IPS-15b (cell line): Measurements from ENCODE around the gene NUB1.
A peak's percentile ranks its signal among the peaks of the same experiment; 100 is the strongest.

Source experiments
- H3K27me3 ChIP-seq: one replicate; pipeline ENCODE4 v1.6.1; 2013; ENCODE audit warnings: low read length; ENCODE audit not compliant: control insufficient read depth, insufficient read depth
- H3K36me3 ChIP-seq: one replicate; pipeline ENCODE4 v1.6.1; 2013; ENCODE audit warnings: low read length; ENCODE audit not compliant: control insufficient read depth, insufficient read depth
- H3K4me1 ChIP-seq: one replicate; pipeline ENCODE4 v1.6.1; 2013; ENCODE audit warnings: mild to moderate bottlenecking, low read length; ENCODE audit not compliant: control insufficient read depth, insufficient read depth
- H3K4me3 ChIP-seq: one replicate; pipeline ENCODE4 v1.5.1; 2013; ENCODE audit warnings: low read depth, low read length
- H3K9ac ChIP-seq: one replicate; pipeline ENCODE4 v1.6.1; 2013; ENCODE audit warnings: low read depth, mild to moderate bottlenecking, low read length
- H3K9me3 ChIP-seq: one replicate; pipeline ENCODE4 v1.6.1; 2013; ENCODE audit warnings: mild to moderate bottlenecking, low read length; ENCODE audit not compliant: control insufficient read depth, insufficient read depth

The NUB1 gene

DNA sequence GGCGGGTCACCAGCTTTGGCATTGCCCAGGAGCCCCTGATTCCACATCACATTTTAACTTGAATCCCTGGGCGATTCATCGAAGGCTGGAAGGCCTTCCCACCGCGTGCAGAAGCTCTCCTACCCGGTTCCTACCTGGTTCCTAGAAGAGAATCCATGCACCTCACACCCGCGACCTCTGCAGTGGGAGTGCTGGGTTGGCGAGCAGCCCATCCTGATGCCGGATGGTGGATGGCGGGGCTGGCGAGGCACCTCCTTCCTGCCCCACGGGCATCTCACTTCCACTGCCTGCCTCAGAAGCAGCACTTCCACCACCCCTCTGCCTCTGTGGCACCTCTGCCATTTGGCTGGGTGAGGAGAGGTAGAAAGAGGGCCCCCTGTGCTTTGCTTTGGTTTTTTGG lies 32.0 kb downstream of the NUB1 start:
- Histone ChIP-seq H3K27me3 (no peaks in the 10 kb centered on the region), H3K9me3 (no peaks in the 10 kb centered on the region), H3K4me3 (no peak overlapping the region), H3K36me3 (peaks cover 12% of the 10 kb centered on the region), H3K4me1 (no peaks in the 10 kb centered on the region), H3K9ac (no peak overlapping the region)

DNA sequence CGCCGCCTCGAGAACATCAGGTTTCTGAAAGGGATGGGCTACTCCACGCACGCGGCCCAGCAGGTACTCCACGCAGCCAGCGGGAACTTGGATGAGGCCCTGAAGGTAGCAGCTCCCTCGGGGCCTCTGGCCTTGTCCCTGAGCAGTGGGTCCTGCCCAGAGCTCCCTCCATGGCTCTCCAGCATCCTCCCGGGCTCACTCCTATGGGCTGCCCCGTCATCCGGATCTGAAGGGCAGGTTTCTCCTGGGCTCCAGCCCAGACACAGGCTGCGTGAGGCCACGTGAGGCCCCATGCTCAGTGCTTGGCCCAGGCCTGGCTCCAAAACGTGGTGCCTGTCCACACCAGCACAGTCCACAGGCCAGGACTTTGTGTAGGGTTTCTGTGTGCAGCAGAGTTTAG lies 32.5 kb downstream of the NUB1 start:
- no peaks in the 10 kb centered on the region for H3K4me1 ChIP-seq
- peaks cover 12% of the 10 kb centered on the region for H3K36me3 ChIP-seq
- H3K9me3 ChIP-seq: no peaks in the 10 kb centered on the region
- no peaks in the 10 kb centered on the region for H3K27me3 ChIP-seq
- H3K4me3 ChIP-seq: no peak overlapping the region
- no peak overlapping the region for H3K9ac ChIP-seq

DNA sequence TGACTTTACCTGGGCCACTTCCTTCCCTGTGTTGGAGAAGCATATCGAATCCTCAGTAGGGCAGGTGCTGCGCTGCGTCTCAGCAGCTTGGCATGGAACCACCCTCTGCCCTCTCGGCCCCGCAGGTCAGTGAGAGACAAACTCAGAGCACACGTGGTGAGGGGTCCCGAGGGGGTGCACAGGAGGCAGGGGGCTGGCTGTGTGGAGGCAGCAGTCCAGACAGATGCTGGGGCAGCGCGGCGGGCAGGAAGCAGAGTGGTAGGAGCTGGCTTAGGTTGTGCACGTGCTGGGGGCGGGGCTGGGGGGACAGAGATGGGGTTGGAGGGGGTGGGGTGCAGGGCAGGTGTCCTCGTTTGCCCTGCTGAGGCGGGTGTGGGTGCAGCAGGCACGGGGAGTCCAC lies 33.1 kb downstream of the NUB1 start:
- Histone ChIP-seq H3K9me3 (no peaks in the 10 kb centered on the region), H3K4me3 (no peak overlapping the region), H3K36me3 (peaks cover 12% of the 10 kb centered on the region), H3K4me1 (no peaks in the 10 kb centered on the region), H3K27me3 (no peaks in the 10 kb centered on the region), H3K9ac (no peak overlapping the region)

DNA sequence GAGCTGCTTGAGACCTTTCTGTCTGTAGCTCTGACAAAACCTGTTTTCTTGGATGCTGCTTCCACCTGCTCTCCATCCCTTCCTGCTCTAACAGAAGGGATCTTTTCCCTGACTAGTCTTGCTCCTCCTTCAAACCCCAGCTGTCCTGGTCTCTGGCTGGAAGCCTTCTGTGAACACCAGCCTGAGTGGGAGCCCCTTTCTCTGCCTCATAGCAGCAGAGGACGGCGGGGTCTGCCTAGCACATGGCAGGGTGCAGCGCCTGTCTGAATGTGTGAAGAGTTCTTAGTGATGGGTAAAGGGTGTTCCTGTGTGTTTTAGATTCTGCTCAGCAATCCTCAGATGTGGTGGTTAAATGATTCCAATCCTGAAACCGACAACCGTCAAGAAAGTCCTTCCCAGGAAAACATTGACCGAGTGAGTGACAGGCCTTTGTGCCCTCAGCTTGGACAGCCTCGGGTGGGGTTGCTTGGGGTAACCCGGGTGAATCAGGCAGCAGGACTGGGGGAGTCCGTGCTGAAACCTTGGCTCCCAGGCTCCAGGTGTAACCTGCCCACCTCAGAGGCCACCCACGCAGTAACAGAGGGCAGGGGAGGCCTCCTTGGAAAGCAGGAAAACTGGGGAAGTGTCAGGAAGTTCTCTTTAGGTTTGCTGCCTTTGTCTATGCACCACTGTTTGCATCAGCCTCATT lies 34.1 kb downstream of the NUB1 start:
- Histone ChIP-seq H3K9ac (no peak overlapping the region), H3K9me3 (no peaks in the 10 kb centered on the region), H3K4me3 (no peak overlapping the region), H3K36me3 (peaks cover 12% of the 10 kb centered on the region), H3K4me1 (peaks cover under 1% of the 10 kb centered on the region), H3K27me3 (no peaks in the 10 kb centered on the region)

DNA sequence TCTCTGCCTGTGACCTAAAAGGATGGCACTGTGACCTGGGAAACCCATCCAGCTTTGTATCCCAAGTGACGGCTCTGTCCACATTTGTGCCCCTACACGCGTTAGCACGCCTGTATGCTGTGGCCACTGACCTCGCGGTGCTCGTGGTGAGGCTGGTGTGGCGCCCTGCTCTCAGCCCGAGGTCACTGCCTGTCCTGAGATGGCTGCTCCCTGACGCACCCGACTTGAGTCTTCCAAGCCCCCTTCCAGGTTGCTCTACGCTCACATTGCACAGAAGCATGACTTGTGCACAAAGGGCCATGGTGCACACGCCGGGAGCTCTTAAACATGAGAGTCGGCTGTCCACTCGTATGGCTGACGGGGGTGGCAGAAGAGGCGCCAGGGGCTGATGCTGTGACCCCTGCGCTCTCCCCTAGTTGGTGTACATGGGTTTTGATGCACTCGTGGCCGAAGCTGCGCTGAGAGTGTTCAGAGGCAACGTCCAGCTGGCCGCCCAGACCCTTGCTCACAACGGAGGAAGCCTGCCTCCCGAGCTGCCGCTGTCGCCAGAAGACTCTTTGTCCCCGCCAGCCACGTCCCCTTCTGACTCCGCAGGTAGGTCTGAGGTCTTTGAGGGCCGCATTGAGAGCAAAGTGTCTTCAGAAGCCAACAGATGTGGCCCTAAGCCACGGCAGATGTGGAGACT lies 34.7 kb downstream of the NUB1 start:
- Histone ChIP-seq H3K9ac (no peak overlapping the region), H3K4me1 (peaks cover 5% of the 10 kb centered on the region), H3K4me3 (no peak overlapping the region), H3K36me3 (peaks cover 12% of the 10 kb centered on the region), H3K27me3 (no peaks in the 10 kb centered on the region), H3K9me3 (no peaks in the 10 kb centered on the region)

DNA sequence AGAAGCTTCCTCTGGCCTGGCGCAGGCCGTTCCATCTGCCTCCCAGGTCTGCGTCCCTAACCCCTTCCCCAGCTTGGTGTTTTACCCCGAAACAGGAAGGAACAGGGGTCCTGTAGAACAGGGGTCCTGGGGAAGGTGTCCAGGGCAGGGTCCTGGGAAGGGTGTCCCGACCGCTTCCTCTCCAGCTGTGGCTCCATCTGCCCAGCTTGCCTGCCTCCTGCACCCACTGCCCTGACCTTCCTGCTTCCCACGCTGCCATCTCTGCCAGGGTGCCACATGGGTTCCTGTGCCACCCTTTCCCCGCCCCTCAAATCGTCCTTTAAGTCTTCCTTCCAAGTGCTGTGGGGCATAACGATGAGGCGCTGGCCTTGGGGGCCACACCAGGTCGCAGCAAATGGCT lies 35.8 kb downstream of the NUB1 start:
- no peak overlapping the region for H3K4me3 ChIP-seq
- H3K27me3 ChIP-seq: peaks cover 9% of the 10 kb centered on the region
- H3K9ac ChIP-seq: no peak overlapping the region
- peaks cover 5% of the 10 kb centered on the region for H3K4me1 ChIP-seq
- no peaks in the 10 kb centered on the region for H3K9me3 ChIP-seq
- peaks cover 12% of the 10 kb centered on the region for H3K36me3 ChIP-seq

DNA sequence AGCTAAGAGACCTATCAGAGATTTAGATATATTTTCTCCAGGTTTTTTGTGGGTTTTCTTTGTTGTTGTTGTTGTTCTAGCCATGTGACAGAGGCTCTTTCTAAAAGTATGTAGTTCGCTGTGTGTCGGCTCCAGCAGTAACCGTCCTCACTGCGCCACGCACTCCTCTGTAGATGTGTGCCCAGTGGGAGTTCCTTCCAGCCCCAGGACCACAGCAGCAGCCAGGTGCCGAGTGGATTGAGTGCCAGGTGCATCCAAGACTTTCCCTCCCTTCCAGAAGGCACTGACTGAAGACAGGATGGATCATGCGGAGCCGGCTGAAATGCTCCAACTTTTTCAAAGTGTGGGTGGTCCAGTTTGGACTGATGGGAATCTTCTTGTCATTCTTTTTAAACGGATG lies 36.4 kb downstream of the NUB1 start:
- Histone ChIP-seq H3K36me3 (peaks cover 12% of the 10 kb centered on the region), H3K4me3 (no peak overlapping the region), H3K27me3 (peaks cover 14% of the 10 kb centered on the region), H3K9me3 (no peaks in the 10 kb centered on the region), H3K4me1 (peaks cover 5% of the 10 kb centered on the region), H3K9ac (no peak overlapping the region)

DNA sequence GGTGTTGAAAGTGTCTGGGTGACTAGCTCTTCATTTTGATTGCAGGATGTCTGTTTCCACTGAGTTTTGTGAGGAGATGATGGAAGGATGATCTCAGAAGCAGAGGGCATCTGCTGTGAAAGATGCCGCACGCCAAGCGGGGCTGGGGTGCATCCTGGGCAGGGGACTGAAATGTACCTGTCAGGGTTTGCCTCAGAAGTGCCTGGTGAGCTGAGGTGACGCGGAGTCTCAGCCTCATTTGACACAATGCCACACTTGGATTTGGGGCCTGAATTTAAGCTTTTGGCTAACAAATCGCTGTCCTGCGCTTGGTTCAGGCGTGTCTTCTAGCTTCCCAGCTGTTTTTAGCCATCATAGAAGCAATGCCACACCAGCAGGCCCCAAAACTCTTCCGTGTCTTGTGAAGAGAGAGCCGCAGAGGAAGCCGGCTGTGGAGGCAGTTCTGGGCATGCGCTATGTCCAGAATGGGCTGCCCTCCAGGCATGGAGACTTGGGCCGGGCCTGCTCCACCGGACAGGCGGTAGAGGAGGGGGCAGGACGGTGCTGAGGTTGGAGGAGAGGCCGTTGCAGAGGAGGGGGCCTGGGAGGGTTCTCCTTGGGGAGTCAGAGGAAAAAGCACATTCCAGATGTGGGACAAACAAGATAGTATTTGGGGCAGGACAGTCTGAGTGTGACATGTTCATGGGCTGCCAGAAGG lies 37.0 kb downstream of the NUB1 start:
- no peak overlapping the region for H3K4me3 ChIP-seq
- H3K36me3 ChIP-seq: peaks cover 12% of the 10 kb centered on the region
- H3K4me1 ChIP-seq: peaks cover 5% of the 10 kb centered on the region
- no peak overlapping the region for H3K9ac ChIP-seq
- no peaks in the 10 kb centered on the region for H3K9me3 ChIP-seq
- peaks cover 18% of the 10 kb centered on the region for H3K27me3 ChIP-seq

DNA sequence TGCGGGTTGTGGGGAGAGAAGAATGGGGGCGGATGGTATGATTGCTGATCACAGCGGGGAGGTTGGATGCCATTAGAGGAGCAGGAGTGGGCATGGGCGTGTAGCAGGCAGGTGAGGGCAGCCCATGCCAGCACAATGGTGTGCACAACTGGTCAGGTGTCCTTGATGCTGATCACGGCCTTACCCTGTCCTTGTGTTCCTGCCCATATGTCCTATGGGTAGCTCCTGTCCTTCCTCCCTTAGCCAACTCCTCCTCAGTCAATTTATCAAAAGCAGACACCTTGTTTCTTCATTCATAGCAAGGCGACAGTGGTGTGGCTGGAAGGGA lies 37.5 kb downstream of the NUB1 start:
- peaks cover 5% of the 10 kb centered on the region for H3K4me1 ChIP-seq
- peaks cover 19% of the 10 kb centered on the region for H3K27me3 ChIP-seq
- no peak overlapping the region for H3K9ac ChIP-seq
- no peaks in the 10 kb centered on the region for H3K9me3 ChIP-seq
- peaks cover 12% of the 10 kb centered on the region for H3K36me3 ChIP-seq
- H3K4me3 ChIP-seq: no peak overlapping the region

DNA sequence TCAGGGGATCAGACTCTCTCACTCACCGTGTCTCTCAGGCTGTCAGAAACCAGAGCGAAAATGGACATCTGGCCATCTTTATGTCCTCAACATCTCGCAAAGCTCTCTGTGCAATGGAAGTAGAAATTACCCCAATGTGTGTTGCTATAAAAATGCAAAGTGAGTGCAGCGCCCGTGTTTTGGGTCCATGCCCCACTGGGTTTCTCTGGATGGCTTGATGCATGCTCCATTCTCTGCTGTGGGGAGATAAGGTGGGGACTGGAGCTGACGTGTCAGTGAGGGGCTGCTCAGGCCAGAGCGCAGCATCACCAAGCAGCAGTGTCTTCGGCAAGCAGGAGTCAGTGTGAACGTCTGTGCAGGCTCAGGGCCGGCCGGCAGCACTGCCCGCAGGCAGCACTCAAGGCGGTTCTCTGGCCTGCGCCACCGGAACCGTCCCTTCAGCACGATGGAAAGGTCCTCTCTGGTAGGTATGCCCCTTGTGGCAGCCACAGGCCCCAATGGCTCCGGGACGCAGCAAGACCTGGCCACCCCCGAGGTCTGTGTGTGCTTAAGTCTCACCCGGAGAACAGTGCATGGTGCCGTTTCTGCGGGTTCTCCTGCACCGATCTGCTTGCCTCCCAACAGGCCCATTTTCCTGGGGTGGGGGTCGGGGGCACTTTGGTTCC lies 38.1 kb downstream of the NUB1 start:
- peaks cover 12% of the 10 kb centered on the region for H3K36me3 ChIP-seq
- no peak overlapping the region for H3K9ac ChIP-seq
- peaks cover 21% of the 10 kb centered on the region for H3K27me3 ChIP-seq
- no peaks in the 10 kb centered on the region for H3K9me3 ChIP-seq
- H3K4me3 ChIP-seq: no peak overlapping the region
- H3K4me1 ChIP-seq: peaks cover 5% of the 10 kb centered on the region

DNA sequence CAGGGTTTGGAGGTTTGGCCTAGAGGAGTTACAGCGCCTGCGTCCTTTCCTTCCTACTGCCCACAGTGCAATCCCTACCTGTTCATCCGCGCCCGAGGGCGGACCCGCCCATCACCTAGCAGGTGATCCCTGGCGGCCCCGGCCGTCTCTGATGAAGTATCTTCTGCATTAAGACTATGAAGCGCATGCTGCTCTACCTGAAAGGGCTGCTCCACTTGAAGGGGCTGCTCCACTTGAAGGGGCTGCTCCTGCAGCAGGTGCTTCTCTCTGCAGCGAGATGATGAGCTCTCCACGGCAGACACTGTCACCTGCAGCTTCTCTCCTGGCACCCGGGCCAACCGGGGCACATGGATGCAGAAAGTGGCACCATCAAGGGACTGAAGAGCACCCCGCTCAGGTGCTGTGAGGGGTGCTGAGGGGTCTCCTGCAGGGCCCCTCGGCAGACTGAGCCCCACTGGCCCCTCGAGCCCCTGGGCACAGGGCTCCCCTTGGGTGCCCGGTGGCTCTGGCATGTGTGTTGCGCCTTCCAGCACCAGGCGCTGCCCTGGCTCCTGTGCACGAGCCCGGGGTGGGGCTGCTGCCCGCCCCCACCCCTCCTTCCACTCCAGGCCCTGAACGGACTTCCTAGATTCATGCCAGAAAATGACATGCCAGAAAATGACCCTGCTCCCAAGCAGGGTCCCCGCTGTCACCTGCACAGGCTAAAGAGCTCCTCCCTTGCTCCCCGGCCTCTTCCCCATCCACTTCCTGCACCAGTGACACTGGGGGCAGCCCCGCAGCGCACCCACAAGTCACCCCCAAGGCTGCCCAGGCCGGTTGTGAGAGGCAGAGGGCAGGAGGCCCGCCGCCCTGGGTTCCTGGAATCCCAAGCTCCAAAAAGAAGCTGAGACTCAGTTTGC lies 38.8 kb downstream of the NUB1 start:
- Histone ChIP-seq H3K9me3 (no peaks in the 10 kb centered on the region), H3K9ac (no peak overlapping the region), H3K27me3 (peaks cover 21% of the 10 kb centered on the region), H3K4me1 (peaks cover 5% of the 10 kb centered on the region), H3K4me3 (peak overlapping the region; percentile 33), H3K36me3 (peaks cover 12% of the 10 kb centered on the region)
